ACC112 (cell line): ENCODE measurements around the gene ALOX15B.

Source experiments
- H2AFZ ChIP-seq: fragments of 200-600 bp; sonication (generic); one replicate; pipeline ENCODE4 v1.6.0; 2017; ENCODE audit warnings: antibody characterized with exemption, low read length; ENCODE audit not compliant: unreplicated experiment
- H3K27ac ChIP-seq: fragments of 200-600 bp; sonication (generic); 2 replicates; pipeline ENCODE4 v1.5.1; 2014; ENCODE audit warnings: low read depth, mild to moderate bottlenecking, antibody characterized with exemption, low read length, moderate library complexity
- H3K27me3 ChIP-seq: fragments of 200-600 bp; sonication (generic); 2 replicates; pipeline ENCODE4 v1.6.1; 2014; ENCODE audit warnings: mild to moderate bottlenecking, antibody characterized with exemption, low read length, moderate library complexity, mixed read lengths; ENCODE audit not compliant: insufficient read depth
- H3K36me3 ChIP-seq: fragments of 200-600 bp; sonication (generic); 2 replicates; pipeline ENCODE4 v1.6.1; 2016; ENCODE audit warnings: mild to moderate bottlenecking, antibody characterized with exemption, low read length, moderate library complexity, mixed read lengths; ENCODE audit not compliant: insufficient read depth
- H3K4me1 ChIP-seq: fragments of 200-600 bp; sonication (generic); one replicate; pipeline ENCODE4 v1.6.1; 2016; ENCODE audit warnings: low read length, mixed read lengths; ENCODE audit not compliant: insufficient read depth, unreplicated experiment, control insufficient read depth
- H3K4me3 ChIP-seq: fragments of 200-600 bp; sonication (generic); 2 replicates; pipeline ENCODE4 v1.5.1; 2014; ENCODE audit warnings: mild to moderate bottlenecking, low read depth, low read length
- H3K79me2 ChIP-seq: fragments of 200-600 bp; sonication (generic); one replicate; pipeline ENCODE4 v1.6.0; 2016; ENCODE audit warnings: low read length; ENCODE audit not compliant: control insufficient read depth, unreplicated experiment, insufficient read depth

Gene ALOX15B

DNA sequence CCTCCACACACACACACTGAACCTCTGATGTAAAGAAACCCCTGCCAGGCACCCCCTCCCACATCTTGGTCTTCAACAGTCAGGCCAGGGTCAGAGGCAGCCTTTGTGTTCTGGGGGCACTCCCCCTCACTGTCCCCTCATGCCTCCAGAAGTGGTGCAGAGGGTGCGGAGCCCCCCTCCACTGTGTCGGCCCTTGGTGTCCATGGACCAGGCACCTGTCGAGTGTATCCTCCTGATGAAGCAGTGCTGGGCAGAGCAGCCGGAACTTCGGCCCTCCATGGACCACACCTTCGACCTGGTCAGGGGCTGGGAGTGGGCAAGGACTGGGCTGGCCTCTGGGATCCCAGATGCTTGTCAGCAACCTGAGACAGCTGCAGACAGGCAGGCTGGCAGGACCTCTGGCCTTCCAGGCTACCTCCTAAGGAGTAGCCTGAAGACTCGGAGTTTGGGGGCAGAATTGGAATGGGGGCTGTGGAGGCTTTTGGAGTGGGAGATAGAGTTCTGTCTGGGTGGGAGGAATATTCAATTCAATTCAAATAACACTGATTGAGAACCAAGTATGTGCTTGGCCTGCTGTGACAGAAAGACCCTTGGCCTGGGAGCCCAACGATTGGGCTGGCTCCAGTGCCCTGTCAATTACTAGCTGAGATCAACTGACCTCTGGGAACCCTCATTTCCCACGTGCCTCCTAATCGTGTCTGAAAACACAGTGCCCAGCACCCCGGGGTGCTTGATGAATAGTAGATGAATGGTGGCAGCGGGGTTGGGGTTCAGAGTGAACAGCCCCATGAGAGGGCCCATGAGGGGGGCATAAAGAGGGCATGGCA lies 24.9 kb upstream of the ALOX15B start:
- no peaks in the 10 kb centered on the region for H3K27me3 ChIP-seq
- H3K79me2 ChIP-seq = no peaks in the 10 kb centered on the region
- H3K4me1 ChIP-seq = peaks cover 13% of the 10 kb centered on the region
- H3K4me3 ChIP-seq = no peak overlapping the region
- H2AFZ ChIP-seq = no peak overlapping the region
- H3K27ac ChIP-seq = no peak overlapping the region
- H3K36me3 ChIP-seq = no peaks in the 10 kb centered on the region

DNA sequence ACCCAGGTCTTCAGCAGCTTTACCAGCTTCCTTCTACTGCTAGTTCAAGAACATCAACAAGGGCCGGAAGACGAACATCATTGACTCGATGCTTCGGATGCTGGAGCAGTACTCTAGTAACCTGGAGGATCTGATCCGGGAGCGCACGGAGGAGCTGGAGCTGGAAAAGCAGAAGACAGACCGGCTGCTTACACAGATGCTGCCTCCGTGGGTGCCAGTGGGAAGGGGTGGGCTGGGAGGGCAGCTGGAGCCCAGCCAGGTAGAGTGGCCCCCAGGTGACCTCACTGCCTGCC lies 24.4 kb upstream of the ALOX15B start:
- H3K36me3 ChIP-seq = no peaks in the 10 kb centered on the region
- H3K79me2 ChIP-seq = no peaks in the 10 kb centered on the region
- no peak overlapping the region for H3K4me3 ChIP-seq
- peaks cover 18% of the 10 kb centered on the region for H3K4me1 ChIP-seq
- no peak overlapping the region for H2AFZ ChIP-seq
- no peaks in the 10 kb centered on the region for H3K27me3 ChIP-seq
- H3K27ac ChIP-seq = no peak overlapping the region

DNA sequence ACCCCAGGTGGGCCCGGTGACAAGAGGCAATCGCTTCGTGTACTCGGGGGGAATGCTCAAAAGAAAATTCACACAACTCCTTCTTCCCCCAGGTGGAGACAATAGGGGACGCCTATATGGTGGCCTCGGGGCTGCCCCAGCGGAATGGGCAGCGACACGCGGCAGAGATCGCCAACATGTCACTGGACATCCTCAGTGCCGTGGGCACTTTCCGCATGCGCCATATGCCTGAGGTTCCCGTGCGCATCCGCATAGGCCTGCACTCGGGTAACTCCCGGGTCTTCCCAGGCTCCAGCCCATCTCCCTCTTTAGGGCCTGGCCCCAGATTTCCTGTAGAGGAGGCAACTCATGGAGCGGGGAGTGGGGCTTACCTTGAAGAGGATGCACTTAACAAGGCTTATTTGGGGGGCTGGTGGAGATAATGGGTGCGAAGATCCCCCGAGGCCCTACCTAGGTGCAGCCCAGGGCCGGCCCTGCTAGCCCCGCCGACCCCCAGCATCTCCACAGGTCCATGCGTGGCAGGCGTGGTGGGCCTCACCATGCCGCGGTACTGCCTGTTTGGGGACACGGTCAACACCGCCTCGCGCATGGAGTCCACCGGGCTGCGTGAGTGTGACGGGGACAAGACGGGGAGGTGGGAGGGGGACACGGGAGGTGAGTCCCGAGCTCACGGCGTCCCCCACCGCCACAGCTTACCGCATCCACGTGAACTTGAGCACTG lies 23.5 kb upstream of the ALOX15B start:
- no peaks in the 10 kb centered on the region for H3K79me2 ChIP-seq
- no peaks in the 10 kb centered on the region for H3K36me3 ChIP-seq
- peaks cover 23% of the 10 kb centered on the region for H3K4me1 ChIP-seq
- no peak overlapping the region for H3K27ac ChIP-seq
- no peaks in the 10 kb centered on the region for H3K27me3 ChIP-seq
- H2AFZ ChIP-seq = no peak overlapping the region
- H3K4me3 ChIP-seq = no peak overlapping the region

DNA sequence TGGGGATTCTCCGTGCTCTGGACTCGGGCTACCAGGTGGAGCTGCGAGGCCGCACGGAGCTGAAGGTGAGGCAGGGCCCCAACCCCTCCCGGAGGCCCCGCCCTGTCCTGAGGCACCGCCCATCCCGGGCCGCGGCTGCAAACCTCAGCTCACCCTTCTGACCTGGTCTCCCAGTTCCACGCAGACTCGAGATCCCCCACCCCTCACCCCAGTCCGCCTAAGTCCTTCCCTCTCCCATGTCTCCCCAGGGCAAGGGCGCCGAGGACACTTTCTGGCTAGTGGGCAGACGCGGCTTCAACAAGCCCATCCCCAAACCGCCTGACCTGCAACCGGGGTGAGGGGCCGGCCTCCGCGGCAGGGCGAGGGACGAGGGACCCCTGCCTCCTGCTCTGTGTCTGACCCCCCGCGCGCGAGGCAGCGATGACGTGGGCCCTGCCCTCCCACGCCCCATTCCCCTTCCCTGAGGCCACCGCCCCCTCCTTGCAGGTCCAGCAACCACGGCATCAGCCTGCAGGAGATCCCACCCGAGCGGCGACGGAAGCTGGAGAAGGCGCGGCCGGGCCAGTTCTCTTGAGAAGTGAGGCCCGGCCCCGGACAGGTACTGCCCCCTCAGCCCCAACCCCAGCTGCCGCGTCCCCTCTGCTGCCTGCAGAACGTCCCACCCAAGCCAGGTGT lies 22.8 kb upstream of the ALOX15B start:
- H3K4me3 ChIP-seq = peak overlapping the region; percentile 69
- H3K36me3 ChIP-seq = no peaks in the 10 kb centered on the region
- H2AFZ ChIP-seq = peak overlapping the region; percentile 74
- H3K4me1 ChIP-seq = peaks cover 23% of the 10 kb centered on the region
- H3K27ac ChIP-seq = no peak overlapping the region
- H3K79me2 ChIP-seq = no peaks in the 10 kb centered on the region
- H3K27me3 ChIP-seq = no peaks in the 10 kb centered on the region

DNA sequence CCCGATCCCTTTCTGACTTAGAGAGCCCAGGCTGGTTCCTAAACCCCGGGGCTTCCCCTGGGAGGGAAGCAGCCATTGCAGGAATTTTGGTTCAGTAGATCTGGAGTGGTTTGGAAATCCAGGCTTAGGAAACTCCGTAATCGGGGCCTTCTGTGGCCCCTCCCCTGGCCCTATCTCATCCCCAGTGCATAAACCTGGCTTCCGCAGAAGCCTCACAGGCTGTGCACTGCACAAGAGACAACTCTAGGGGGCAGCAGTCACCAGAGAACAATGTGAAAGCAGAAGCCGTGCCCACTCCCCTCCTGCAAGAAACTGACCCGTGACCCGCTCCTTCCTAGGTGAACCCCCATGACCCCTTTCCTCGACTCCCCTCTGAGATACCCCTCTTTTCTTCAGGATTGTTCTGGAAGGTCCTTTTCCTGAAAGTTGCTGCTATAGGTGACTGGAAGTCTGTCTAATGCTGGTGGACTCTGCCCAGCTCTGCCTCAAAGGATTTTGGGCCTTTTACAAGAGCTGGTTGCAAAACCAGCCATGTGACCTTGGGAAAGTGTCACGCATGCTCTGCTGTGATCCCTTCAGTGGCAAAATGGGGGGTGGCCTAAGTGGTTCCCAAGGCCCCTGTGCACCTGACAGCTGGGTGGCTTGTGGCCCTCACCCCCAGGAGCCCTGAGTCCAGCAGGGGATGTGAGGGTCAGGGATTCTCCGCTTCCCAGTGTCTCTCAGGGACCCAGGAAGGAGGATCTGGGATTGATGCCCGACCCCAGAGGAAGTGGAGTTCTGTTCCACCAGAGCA lies 22.0 kb upstream of the ALOX15B start:
- no peak overlapping the region for H3K27ac ChIP-seq
- H3K4me3 ChIP-seq = peak overlapping the region; percentile 69
- H3K36me3 ChIP-seq = no peaks in the 10 kb centered on the region
- H3K27me3 ChIP-seq = no peaks in the 10 kb centered on the region
- peak overlapping the region; percentile 74 for H2AFZ ChIP-seq
- peaks cover 23% of the 10 kb centered on the region for H3K4me1 ChIP-seq
- H3K79me2 ChIP-seq = no peaks in the 10 kb centered on the region

DNA sequence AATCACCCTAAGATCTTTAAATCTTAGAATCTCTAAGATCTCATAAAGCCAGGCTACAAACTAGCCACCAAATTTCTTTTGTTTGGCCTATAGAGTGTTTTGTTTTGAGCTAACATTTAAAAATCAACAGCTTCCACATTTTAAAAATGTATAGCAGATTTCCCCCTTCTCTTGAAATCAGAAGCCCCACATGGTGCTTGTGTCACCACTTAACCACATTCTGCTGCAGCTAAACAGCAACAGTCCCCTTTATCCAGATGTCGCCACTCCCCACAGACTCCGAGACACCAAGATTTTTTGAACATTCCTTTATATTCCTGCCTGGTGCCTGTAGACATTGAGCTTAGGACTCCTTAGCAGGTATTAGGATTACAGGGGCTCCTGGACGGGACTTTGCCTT lies 20.4 kb upstream of the ALOX15B start:
- Histone ChIP-seq H3K27ac (no peak overlapping the region), H3K4me3 (no peak overlapping the region), H3K4me1 (peaks cover 23% of the 10 kb centered on the region), H3K27me3 (no peaks in the 10 kb centered on the region), H3K79me2 (no peaks in the 10 kb centered on the region), H2AFZ (no peak overlapping the region), H3K36me3 (no peaks in the 10 kb centered on the region)

DNA sequence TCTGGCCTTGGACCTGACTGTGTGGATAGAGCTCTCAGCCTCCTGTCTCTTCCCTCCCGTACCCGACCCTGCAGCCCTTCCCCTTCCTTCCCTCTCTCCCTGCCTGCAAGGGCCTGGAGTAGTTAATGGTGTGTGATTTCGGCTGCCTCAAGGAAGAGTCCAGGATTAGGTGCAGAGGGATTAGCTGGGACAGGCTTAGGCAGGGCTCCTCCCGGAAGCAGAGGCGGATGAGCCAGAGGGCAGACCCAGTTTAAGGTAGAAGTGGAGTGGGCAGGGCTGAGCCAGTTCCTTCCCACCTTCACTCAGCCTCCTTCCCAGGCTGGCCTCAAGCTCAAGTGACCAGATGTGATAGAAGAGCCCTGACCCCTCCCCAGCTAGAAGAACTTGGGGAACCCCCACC lies 19.7 kb upstream of the ALOX15B start:
- Histone ChIP-seq H3K36me3 (no peaks in the 10 kb centered on the region), H3K27me3 (no peaks in the 10 kb centered on the region), H3K79me2 (no peaks in the 10 kb centered on the region), H3K4me3 (no peak overlapping the region), H3K4me1 (peaks cover 23% of the 10 kb centered on the region), H3K27ac (no peak overlapping the region), H2AFZ (peak overlapping the region; percentile 51)

DNA sequence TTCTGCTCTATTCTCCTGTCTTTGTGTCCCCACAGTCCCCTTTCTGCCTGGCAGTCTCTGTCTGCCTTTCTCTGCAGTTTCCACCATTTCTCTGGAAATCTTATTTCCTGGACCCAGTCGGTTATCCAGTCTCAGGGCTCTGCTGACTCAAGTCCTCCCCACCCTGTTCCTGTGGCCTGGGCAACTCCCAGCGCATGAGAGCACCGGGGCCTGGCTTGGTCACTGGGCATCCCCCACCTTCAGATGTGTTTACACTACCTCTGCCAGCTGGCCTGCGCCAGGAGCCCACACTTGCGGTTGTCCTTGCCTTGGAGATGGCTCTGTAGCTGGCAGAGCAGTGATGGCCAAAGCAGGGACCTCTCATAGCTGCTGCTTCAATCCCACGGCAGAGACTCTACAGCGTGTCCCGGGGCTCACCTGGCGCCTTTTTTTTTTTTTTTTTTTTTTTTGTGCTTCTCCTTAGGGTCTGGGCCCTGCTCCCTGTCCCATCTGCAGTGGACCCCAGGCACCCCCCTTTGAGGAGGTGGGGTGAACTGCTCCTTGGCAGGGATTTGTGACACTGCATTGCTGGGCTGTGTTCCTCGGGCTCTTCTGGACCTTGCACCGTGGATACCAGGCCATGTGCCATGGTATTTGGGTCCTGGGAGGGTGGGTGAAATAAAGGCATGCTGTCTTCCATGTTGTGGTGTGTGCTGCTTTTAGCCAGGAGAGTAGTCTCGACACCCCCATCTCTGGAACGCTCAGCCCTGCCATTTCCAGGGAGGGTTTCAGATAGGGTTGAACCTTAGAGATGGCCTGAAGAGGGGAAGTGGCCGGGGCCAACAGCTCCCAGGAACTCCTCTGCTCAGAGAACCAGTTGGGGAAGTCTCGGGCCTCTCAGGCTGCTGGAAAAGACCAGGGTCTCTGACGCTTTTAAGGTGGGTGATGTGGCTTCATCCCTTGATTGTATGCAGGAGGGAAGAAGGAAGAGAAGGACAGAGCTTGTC lies 18.9 kb upstream of the ALOX15B start:
- Histone ChIP-seq H3K27ac (no peak overlapping the region), H3K27me3 (no peaks in the 10 kb centered on the region), H3K36me3 (no peaks in the 10 kb centered on the region), H3K79me2 (no peaks in the 10 kb centered on the region), H2AFZ (peak overlapping the region; percentile 51), H3K4me1 (peaks cover 23% of the 10 kb centered on the region), H3K4me3 (no peak overlapping the region)

DNA sequence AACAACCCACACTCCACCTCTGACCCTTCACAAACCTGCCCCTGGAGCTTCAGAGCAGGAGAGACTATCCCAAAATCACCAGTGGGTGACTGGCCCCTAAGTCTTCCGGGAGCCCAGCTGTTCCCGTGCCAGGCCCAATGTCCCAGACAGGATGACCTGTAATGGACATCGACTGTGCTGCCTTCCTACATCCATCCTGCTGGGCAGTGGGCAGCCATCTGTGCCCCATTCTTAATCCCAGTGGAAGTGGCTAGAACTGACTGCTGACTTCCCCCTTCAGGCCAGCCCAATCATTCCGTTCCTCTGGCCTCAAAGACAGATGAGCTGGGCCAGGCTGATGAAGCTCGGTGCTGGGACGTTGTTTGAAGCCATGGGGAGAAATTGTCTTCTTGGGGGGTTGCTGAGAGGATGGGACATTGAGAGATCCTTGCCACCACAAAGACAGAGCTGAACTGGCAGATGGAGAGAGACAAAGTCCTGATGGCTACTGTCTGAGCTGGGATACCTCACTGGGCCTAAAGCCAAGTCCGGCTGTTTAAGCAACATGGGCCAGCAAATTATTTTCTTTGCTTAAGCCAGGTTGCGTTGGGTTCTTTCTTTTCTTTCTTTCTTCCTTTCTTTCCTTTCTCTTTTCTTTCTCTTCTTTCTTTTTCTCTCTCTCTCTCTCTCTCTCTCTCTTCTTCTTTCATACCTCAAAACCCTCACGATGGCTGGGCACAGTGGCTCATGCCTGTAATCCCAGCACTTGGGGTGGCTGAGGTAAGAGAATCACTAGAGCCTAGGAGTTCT lies 17.9 kb upstream of the ALOX15B start:
- Histone ChIP-seq H2AFZ (no peak overlapping the region), H3K4me3 (no peak overlapping the region), H3K4me1 (peaks cover 23% of the 10 kb centered on the region), H3K79me2 (no peaks in the 10 kb centered on the region), H3K36me3 (no peaks in the 10 kb centered on the region), H3K27me3 (no peaks in the 10 kb centered on the region; the same call in 1 of the 2 replicates), H3K27ac (no peak overlapping the region)
